H9 (cell line): ENCODE results near the gene CTSE. TPM values are rescaled to one million over a fixed set of nuclear protein-coding genes. Genes with fewer than 3 reads are reported as not detected.

Experiments
- DNase-seq: peaks from one replicate; pipeline ENCODE4 v3.0.0-alpha.2; 2017
- H2AFZ ChIP-seq: one replicate; pipeline ENCODE4 v1.6.1; 2013; ENCODE audit warnings: mild to moderate bottlenecking, low read length, control low read depth, moderate library complexity
- H2AK5ac ChIP-seq: 2 replicates; pipeline ENCODE4 v1.6.1; 2013; ENCODE audit warnings: low read length, control low read depth, mixed read lengths; ENCODE audit not compliant: insufficient read length
- H2BK120ac ChIP-seq: one replicate; pipeline ENCODE4 v1.6.1; 2013; ENCODE audit warnings: low read depth, mild to moderate bottlenecking, low read length, control low read depth, inconsistent platforms; ENCODE audit not compliant: poor library complexity, severe bottlenecking
- H2BK12ac ChIP-seq: 2 replicates; pipeline ENCODE4 v1.6.1; 2013; ENCODE audit warnings: low read length, control low read depth, mixed read lengths, low read depth; ENCODE audit not compliant: insufficient read length
- H2BK15ac ChIP-seq: 2 replicates; pipeline ENCODE4 v1.6.1; 2013; ENCODE audit warnings: low read depth, low read length, control low read depth
- H2BK20ac ChIP-seq: one replicate; pipeline ENCODE4 v1.6.1; 2013; ENCODE audit warnings: low read depth, mild to moderate bottlenecking, low read length, control low read depth, inconsistent platforms; ENCODE audit not compliant: poor library complexity, severe bottlenecking
- H2BK5ac ChIP-seq: 2 replicates; pipeline ENCODE4 v1.6.1; 2013; ENCODE audit warnings: low read length, control low read depth, mixed read lengths; ENCODE audit not compliant: insufficient read length
- H3K14ac ChIP-seq: 2 replicates; pipeline ENCODE4 v1.6.1; 2013; ENCODE audit warnings: low read length, control low read depth; ENCODE audit not compliant: insufficient read depth
- H3K18ac ChIP-seq: 2 replicates; pipeline ENCODE4 v1.6.1; 2013; ENCODE audit warnings: low read depth, mild to moderate bottlenecking, mixed read lengths, low read length, control low read depth; ENCODE audit not compliant: insufficient read length
- H3K23ac ChIP-seq: 2 replicates; pipeline ENCODE4 v1.6.1; 2013; ENCODE audit warnings: low read length, control low read depth, mixed read lengths, low read depth; ENCODE audit not compliant: insufficient read length
- H3K23me2 ChIP-seq: 2 replicates; pipeline ENCODE4 v1.6.1; 2013; ENCODE audit warnings: low read depth, mild to moderate bottlenecking, mixed read lengths, low read length, control low read depth; ENCODE audit not compliant: insufficient read length, poor library complexity, severe bottlenecking
- H3K27ac ChIP-seq: 2 replicates; pipeline ENCODE4 v1.5.1; 2013; ENCODE audit warnings: low read length, control low read depth, mixed read lengths, low read depth; ENCODE audit not compliant: insufficient read length
- H3K27me3 ChIP-seq: 2 replicates; pipeline ENCODE4 v1.6.1; 2013; ENCODE audit warnings: low read length, control low read depth, inconsistent platforms; ENCODE audit not compliant: insufficient read depth
- H3K4ac ChIP-seq: 2 replicates; pipeline ENCODE4 v1.6.1; 2013; ENCODE audit warnings: low read depth, mild to moderate bottlenecking, control low read depth, inconsistent platforms, low read length, moderate library complexity
- H3K4me1 ChIP-seq: 2 replicates; pipeline ENCODE4 v1.6.1; 2013; ENCODE audit warnings: low read length, control low read depth, inconsistent platforms; ENCODE audit not compliant: insufficient read depth
- H3K4me2 ChIP-seq: 2 replicates; pipeline ENCODE4 v1.6.1; 2013; ENCODE audit warnings: low read length, control low read depth, mixed read lengths; ENCODE audit not compliant: insufficient read length, insufficient read depth
- H3K56ac ChIP-seq: 2 replicates; pipeline ENCODE4 v1.6.1; 2013; ENCODE audit warnings: low read depth, mild to moderate bottlenecking, mixed read lengths, low read length, control low read depth; ENCODE audit not compliant: insufficient read length
- H3K79me1 ChIP-seq: 2 replicates; pipeline ENCODE4 v1.6.1; 2013; ENCODE audit warnings: low read depth, mild to moderate bottlenecking, moderate library complexity, low read length, control low read depth, inconsistent platforms; ENCODE audit not compliant: insufficient read depth, poor library complexity, severe bottlenecking
- H3K79me2 ChIP-seq: 2 replicates; pipeline ENCODE4 v1.6.1; 2013; ENCODE audit warnings: low read length, control low read depth, inconsistent platforms; ENCODE audit not compliant: insufficient read depth
- H3K9ac ChIP-seq: 2 replicates; pipeline ENCODE4 v1.6.1; 2013; ENCODE audit warnings: low read length, control low read depth, mixed read lengths; ENCODE audit not compliant: insufficient read length; ENCODE audit errors: extremely low read depth
- H3K9me3 ChIP-seq: one replicate; pipeline ENCODE4 v1.6.1; 2013; ENCODE audit warnings: low read depth, low read length, inconsistent platforms; ENCODE audit not compliant: control insufficient read depth
- H3T11ph ChIP-seq: one replicate; pipeline ENCODE4 v1.6.1; 2013; ENCODE audit warnings: mild to moderate bottlenecking, low read length, control low read depth, inconsistent platforms
- H4K20me1 ChIP-seq: one replicate; pipeline ENCODE4 v1.6.1; 2013; ENCODE audit not compliant: control insufficient read depth, insufficient read length, insufficient read depth
- H4K5ac ChIP-seq: 2 replicates; pipeline ENCODE4 v1.6.1; 2013; ENCODE audit warnings: low read depth, mild to moderate bottlenecking, mixed read lengths, low read length, control low read depth; ENCODE audit not compliant: insufficient read length
- H4K8ac ChIP-seq: replicated peaks from 2 replicates; pipeline ENCODE4 v1.6.1; 2013; ENCODE audit warnings: low read length, control low read depth, mixed read lengths, low read depth; ENCODE audit not compliant: insufficient read length
- H4K91ac ChIP-seq: 2 replicates; pipeline ENCODE4 v1.6.1; 2013; ENCODE audit warnings: low read depth, mild to moderate bottlenecking, moderate library complexity, mixed read lengths, low read length, control low read depth; ENCODE audit not compliant: insufficient read length
- H3K27ac Mint-ChIP-seq, 3 experiments: 2 replicates in 2 of 3; 3 replicates in 1 of 3; pipeline ENCODE4 v1.8.0; 2020 to 2021; ENCODE audit warnings: mixed read lengths in 3 of 3, mild to moderate bottlenecking in 1 of 3, moderate library complexity in 1 of 3
- H3K27me3 Mint-ChIP-seq: 2 replicates; pipeline ENCODE4 v1.8.0; 2021; ENCODE audit warnings: low read depth, mild to moderate bottlenecking, moderate library complexity, mixed read lengths
- H3K36me3 Mint-ChIP-seq, 3 experiments: 2 replicates in 2 of 3; 3 replicates in 1 of 3; pipeline ENCODE4 v1.8.0; 2020 to 2021; ENCODE audit warnings: low read depth in 3 of 3, mixed read lengths in 3 of 3; ENCODE audit not compliant: insufficient read depth in 1 of 3
- H3K4me1 Mint-ChIP-seq, 2 experiments: 2 replicates each; pipeline ENCODE4 v1.8.0; 2020; ENCODE audit warnings: mixed read lengths in 2 of 2
- H3K4me3 Mint-ChIP-seq, 2 experiments: 2 replicates in 1 of 2; 3 replicates in 1 of 2; pipeline ENCODE4 v1.8.0; 2020 to 2021; ENCODE audit warnings: mild to moderate bottlenecking in 2 of 2, mixed read lengths in 2 of 2, moderate library complexity in 1 of 2
- H3K9me3 Mint-ChIP-seq, 2 experiments: 2 replicates in 1 of 2; 3 replicates in 1 of 2; pipeline ENCODE4 v1.8.0; 2020; ENCODE audit warnings: mild to moderate bottlenecking in 2 of 2, mixed read lengths in 2 of 2, moderate library complexity in 1 of 2
- CTCF ChIP-seq: fragments of 200-600 bp; sonication (generic); conservative IDR thresholded peaks from 3 replicates; pipeline ENCODE4 v1.8.0; 2021; ENCODE audit warnings: antibody characterized with exemption, mild to moderate bottlenecking
- WGBS: extraction: QIAGEN DNeasy Blood & Tissue Kit; methylation state at CpG from one replicate; pipeline ENCODE4 v1.1.7; 2013; ENCODE audit warnings: missing lambda C conversion rate, low lambda C conversion rate, mixed read lengths; ENCODE audit not compliant: insufficient read length; ENCODE audit errors: extremely low coverage; 5-methylcytosine and 5-hydroxymethylcytosine counted together
- total RNA-seq: library from RNA; stranded (reverse); gene quantifications from 2 replicates; pipeline ENCODE4 v1.2.1, GENCODE V29; 2021

CTSE gene
- total RNA-seq, 1 experiment from 2014 or later: not detected

DNA sequence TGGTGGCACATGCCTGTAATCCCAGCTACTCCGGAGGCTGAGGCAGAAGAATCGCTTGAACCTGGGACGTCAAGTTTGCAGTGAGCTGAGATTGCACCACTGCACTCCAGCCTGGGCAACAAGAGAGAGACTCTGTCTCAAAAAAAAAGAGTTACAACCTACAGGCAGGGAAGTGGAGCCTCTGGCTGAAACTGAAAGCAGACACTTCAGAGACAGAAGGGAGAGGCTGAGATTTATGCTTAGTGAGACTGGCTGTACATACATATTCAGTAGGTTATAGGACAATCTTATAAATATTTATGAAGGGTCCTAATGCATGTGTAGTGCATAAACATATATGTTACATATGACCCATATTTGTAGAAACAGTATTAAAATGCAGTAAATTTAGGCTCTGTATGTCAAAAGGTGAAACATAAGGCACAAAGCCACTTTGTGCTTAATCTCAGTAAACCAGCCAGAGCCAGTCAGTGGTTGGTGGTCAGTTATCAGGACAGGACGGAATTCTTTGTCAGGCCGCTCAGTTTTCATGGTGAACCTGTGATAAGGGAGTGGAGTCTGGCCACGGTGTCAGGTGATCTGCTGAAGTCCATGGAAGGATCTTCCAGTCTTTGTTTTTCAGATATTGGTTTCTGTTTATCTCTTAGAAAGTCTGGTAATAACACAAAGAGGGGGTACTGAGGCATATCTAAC lies 42.9 kb upstream of the CTSE start:
- H3K79me1 ChIP-seq: no peaks in the 10 kb centered on the region
- H4K8ac ChIP-seq: no peak overlapping the region
- H3K9me3 ChIP-seq: no peaks in the 10 kb centered on the region
- no peak overlapping the region for H2BK20ac ChIP-seq
- H3K18ac ChIP-seq: no peak overlapping the region
- no peaks in the 10 kb centered on the region for H3K23me2 ChIP-seq
- H3K27ac ChIP-seq: no peak overlapping the region
- no peak overlapping the region for H2AK5ac ChIP-seq
- H2AFZ ChIP-seq: no peak overlapping the region
- H2BK12ac ChIP-seq: no peak overlapping the region
- H4K20me1 ChIP-seq: no peaks in the 10 kb centered on the region
- no peak overlapping the region for H2BK5ac ChIP-seq
- no peaks in the 10 kb centered on the region for H3K27me3 ChIP-seq
- H3K56ac ChIP-seq: no peak overlapping the region
- no peaks in the 10 kb centered on the region for H3K4me1 ChIP-seq
- no peak overlapping the region for H3K27ac Mint-ChIP-seq
- H3K36me3 Mint-ChIP-seq: peaks cover 6 to 10% (median 9%) of the 10 kb centered on the region in 3 experiments
- no peak overlapping the region for H3K9ac ChIP-seq
- peaks cover 14 to 18% of the 10 kb centered on the region in 2 experiments for H3K9me3 Mint-ChIP-seq
- H3K14ac ChIP-seq: no peak overlapping the region
- no peak overlapping the region for H3K4ac ChIP-seq
- no peak overlapping the region for H3T11ph ChIP-seq
- no CpG with 5 or more reads among the region's 6 CpGs for WGBS
- no peak for DNase-seq
- H2BK15ac ChIP-seq: no peak overlapping the region
- no peak overlapping the region for H3K23ac ChIP-seq
- peaks cover 0 to 11% of the 10 kb centered on the region in 2 experiments; a peak in 2 of 4 replicates for H3K4me1 Mint-ChIP-seq
- no peak overlapping the region for H2BK120ac ChIP-seq
- no peak for TF ChIP-seq CTCF
- H3K4me2 ChIP-seq: no peak overlapping the region
- H4K91ac ChIP-seq: no peak overlapping the region
- peaks cover 8% of the 10 kb centered on the region for H3K27me3 Mint-ChIP-seq
- no peaks in the 10 kb centered on the region for H3K79me2 ChIP-seq
- H4K5ac ChIP-seq: no peak overlapping the region
- no peak overlapping the region for H3K4me3 Mint-ChIP-seq
